CD8-positive, alpha-beta memory T cell (primary cell): Measurements from ENCODE around the gene MED26. TPM values are rescaled to one million over a fixed set of nuclear protein-coding genes. Genes with fewer than 3 reads are reported as not detected.

ENCODE experiments used
- CTCF ChIA-PET: fragments of 350-600 bp; sonication (Branson Sonifier 250); formaldehyde crosslinking; loops from one replicate; lab custom pipeline; 2021; ENCODE audit warnings: antibody characterized with exemption; lab: Charles Lee
- POLR2A ChIA-PET: fragments of 350-600 bp; sonication (Branson Sonifier 250); formaldehyde crosslinking; loops from one replicate; lab custom pipeline; 2021; ENCODE audit warnings: antibody characterized with exemption; lab: Charles Lee
- DNase-seq, 5 donors: peaks; one replicate each; pipeline versions ENCODE4 v3.0.0 to v3.0.0-alpha.2; 2020 to 2022; ENCODE audit warnings: mixed read lengths in 1 of 5
- H3K27ac ChIP-seq: one replicate; pipeline ENCODE4 v1.7.0; 2013; ENCODE audit warnings: low read depth, mild to moderate bottlenecking, low read length, moderate library complexity
- H3K27me3 ChIP-seq: 2 replicates; pipeline ENCODE4 v1.7.0; 2013; ENCODE audit warnings: low read length, mild to moderate bottlenecking; ENCODE audit not compliant: insufficient read depth, poor library complexity, severe bottlenecking
- H3K36me3 ChIP-seq: 2 replicates; pipeline ENCODE4 v1.7.0; 2013; ENCODE audit warnings: mild to moderate bottlenecking, low read length, moderate library complexity; ENCODE audit not compliant: insufficient read depth
- H3K4me1 ChIP-seq: 2 replicates; pipeline ENCODE4 v1.7.0; 2013; ENCODE audit warnings: mild to moderate bottlenecking, low read length, moderate library complexity; ENCODE audit not compliant: insufficient read depth
- H3K4me3 ChIP-seq: 2 replicates; pipeline ENCODE4 v1.7.0; 2013; ENCODE audit warnings: mild to moderate bottlenecking, low read length
- H3K9me3 ChIP-seq: 2 replicates; pipeline ENCODE4 v1.7.0; 2013; ENCODE audit warnings: mild to moderate bottlenecking, low read length
- H3K27ac Mint-ChIP-seq, 8 donors: one replicate each; pipeline ENCODE4 v1.8.0; 2020 to 2021; ENCODE audit warnings: mixed read lengths in 8 of 8, mild to moderate bottlenecking in 6 of 8, inconsistent platforms in 3 of 8, moderate library complexity in 3 of 8
- H3K27me3 Mint-ChIP-seq, 2 donors: one replicate each; pipeline ENCODE4 v1.8.0; 2020 to 2021; ENCODE audit warnings: mixed read lengths in 2 of 2, mild to moderate bottlenecking in 1 of 2, moderate library complexity in 1 of 2
- H3K36me3 Mint-ChIP-seq, 3 donors: one replicate each; pipeline ENCODE4 v1.8.0; 2020 to 2021; ENCODE audit warnings: mixed read lengths in 3 of 3, inconsistent platforms in 1 of 3, mild to moderate bottlenecking in 1 of 3
- H3K4me1 Mint-ChIP-seq, 3 donors: one replicate each; pipeline ENCODE4 v1.8.0; 2020 to 2021; ENCODE audit warnings: mixed read lengths in 3 of 3, inconsistent platforms in 1 of 3, mild to moderate bottlenecking in 1 of 3
- H3K4me3 Mint-ChIP-seq, 7 donors: one replicate each; pipeline ENCODE4 v1.8.0; 2020 to 2021; ENCODE audit warnings: mixed read lengths in 7 of 7, mild to moderate bottlenecking in 6 of 7, moderate library complexity in 4 of 7, inconsistent platforms in 2 of 7
- H3K9me3 Mint-ChIP-seq, 5 donors: one replicate each; pipeline ENCODE4 v1.8.0; 2020 to 2022; ENCODE audit warnings: mixed read lengths in 5 of 5, mild to moderate bottlenecking in 3 of 5, moderate library complexity in 2 of 5, inconsistent platforms in 1 of 5
- polyA plus RNA-seq: library from polyadenylated mRNA; unstranded; fragments of 300-500 nt; fragmentation: Illumina TruSeq; gene quantifications from one replicate; pipeline ENCODE4 v1.2.3, GENCODE V29; 2021
- total RNA-seq, 2 experiments: library from RNA; stranded (reverse); gene quantifications; one replicate each; pipeline ENCODE4 v1.2.3, GENCODE V29; 2021

MED26 gene
- total and polyA plus RNA-seq, 3 experiments from 2014 or later: 3.1 to 17.1 (median 14.7) TPM

DNA sequence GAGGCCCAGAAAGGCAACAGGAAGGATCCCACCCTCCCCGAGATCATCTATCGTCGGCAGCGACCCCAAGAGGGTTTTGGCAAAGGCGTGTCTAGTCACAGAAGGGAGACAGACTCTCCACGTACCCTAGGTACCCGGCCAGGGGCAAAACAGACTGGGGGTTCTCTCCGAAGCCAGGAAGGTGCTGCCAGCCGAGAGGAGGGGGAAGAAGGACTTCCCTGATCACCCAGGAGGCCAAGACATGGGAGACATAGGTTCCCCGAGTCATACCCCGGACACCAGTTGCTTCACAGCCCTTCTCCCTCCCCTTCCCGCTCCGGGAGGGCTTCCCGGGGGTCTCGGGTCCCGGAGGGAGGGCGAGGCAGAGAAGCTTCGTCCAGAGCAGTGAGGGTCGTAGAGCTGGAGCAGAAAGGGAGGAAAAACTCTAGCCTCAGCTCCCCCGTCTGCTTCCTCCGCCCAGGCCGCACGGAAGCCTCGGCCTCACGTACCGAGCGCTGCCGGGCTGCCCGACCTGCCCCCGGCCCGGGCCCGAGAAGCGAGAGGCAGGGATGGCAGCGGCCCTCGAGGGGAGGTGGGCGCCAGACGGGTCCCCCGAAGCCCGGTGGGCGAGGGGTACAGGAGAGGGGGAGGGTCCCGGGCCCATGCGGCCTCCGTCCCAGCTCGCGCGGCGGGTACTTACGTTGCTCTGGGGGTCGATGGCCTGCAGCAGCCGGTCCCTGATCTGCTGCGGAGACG lies 644 bp downstream of the MED26 start:
- Histone ChIP-seq H3K4me1 (peaks cover 35% of the 10 kb centered on the region), H3K27me3 (no peaks in the 10 kb centered on the region), H3K27ac (peak overlapping the region; percentile 68), H3K9me3 (no peaks in the 10 kb centered on the region), H3K36me3 (peaks cover 9% of the 10 kb centered on the region), H3K4me3 (peak overlapping the region; percentile 83)
- peak overlapping the region; percentile 87 to 98 (median 92) for H3K4me3 Mint-ChIP-seq
- DNase-seq: peak in 1 of 5 donors; percentile 36
- H3K4me1 Mint-ChIP-seq: peaks cover 40 to 62% (median 57%) of the 10 kb centered on the region in 3 donors
- POLR2A ChIA-PET: interaction anchor here (0.9 to 2.7 kb wide), 7 partner anchors 11 to 93 kb away, joined by 3 to 20 read pairs (median 6); partner anchors contain the start of genes SLC35E1 and SMIM7
- no peaks in the 10 kb centered on the region for H3K27me3 Mint-ChIP-seq
- H3K27ac Mint-ChIP-seq: peak overlapping the region; percentile 47 to 92 (median 89)
- no peaks in the 10 kb centered on the region for H3K9me3 Mint-ChIP-seq
- CTCF ChIA-PET: interaction anchor here (1.2 to 2.9 kb wide), 3 partner anchors 32 to 100 kb away, joined by 3 to 8 read pairs (median 3); partner anchors contain the start of gene SMIM7
- peaks cover 0 to 56% (median 3%) of the 10 kb centered on the region in 3 donors for H3K36me3 Mint-ChIP-seq

DNA sequence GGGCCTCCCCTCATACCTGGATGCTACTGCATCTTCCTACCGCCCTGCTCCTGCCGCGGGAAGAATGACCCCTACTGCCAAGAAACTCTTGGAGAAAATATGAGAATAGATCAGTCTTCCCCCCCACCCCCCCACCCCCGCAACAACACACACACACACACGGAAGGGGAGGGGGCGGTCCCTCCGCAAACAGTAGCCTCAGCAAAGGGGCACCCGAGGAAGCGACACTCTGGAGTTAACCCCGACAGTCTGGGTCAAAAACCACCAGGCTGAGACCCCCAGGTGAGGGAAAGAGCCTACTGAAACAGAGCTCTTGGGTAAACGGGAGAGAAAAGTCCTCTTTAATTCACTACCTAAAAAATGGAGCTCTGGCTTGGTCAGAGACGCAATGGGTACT lies 1.2 kb downstream of the MED26 start:
- DNase-seq: no peak
- H3K9me3 ChIP-seq: no peaks in the 10 kb centered on the region
- peak overlapping the region; percentile 68 for H3K27ac ChIP-seq
- peaks cover 35% of the 10 kb centered on the region for H3K4me1 ChIP-seq
- peak overlapping the region; percentile 47 to 92 (median 89) for H3K27ac Mint-ChIP-seq
- ChIA-PET POLR2A (interaction anchor here (0.9 to 2.7 kb wide), 7 partner anchors 10 to 92 kb away, joined by 3 to 15 read pairs (median 4); partner anchors contain the start of gene SLC35E1), CTCF (interaction anchor here (1.2 kb wide), 2 partner anchors 39 to 99 kb away, joined by 3 read pairs; no protein-coding TSS in a partner anchor)
- H3K27me3 ChIP-seq: no peaks in the 10 kb centered on the region
- peaks cover 9% of the 10 kb centered on the region for H3K36me3 ChIP-seq
- H3K4me3 Mint-ChIP-seq: peak overlapping the region; percentile 87 to 98 (median 92)
- H3K4me3 ChIP-seq: peak overlapping the region; percentile 83
- H3K36me3 Mint-ChIP-seq: peaks cover 0 to 53% (median 3%) of the 10 kb centered on the region in 3 donors
- no peaks in the 10 kb centered on the region for H3K9me3 Mint-ChIP-seq
- H3K27me3 Mint-ChIP-seq: no peaks in the 10 kb centered on the region
- peaks cover 42 to 68% (median 63%) of the 10 kb centered on the region in 3 donors for H3K4me1 Mint-ChIP-seq

DNA sequence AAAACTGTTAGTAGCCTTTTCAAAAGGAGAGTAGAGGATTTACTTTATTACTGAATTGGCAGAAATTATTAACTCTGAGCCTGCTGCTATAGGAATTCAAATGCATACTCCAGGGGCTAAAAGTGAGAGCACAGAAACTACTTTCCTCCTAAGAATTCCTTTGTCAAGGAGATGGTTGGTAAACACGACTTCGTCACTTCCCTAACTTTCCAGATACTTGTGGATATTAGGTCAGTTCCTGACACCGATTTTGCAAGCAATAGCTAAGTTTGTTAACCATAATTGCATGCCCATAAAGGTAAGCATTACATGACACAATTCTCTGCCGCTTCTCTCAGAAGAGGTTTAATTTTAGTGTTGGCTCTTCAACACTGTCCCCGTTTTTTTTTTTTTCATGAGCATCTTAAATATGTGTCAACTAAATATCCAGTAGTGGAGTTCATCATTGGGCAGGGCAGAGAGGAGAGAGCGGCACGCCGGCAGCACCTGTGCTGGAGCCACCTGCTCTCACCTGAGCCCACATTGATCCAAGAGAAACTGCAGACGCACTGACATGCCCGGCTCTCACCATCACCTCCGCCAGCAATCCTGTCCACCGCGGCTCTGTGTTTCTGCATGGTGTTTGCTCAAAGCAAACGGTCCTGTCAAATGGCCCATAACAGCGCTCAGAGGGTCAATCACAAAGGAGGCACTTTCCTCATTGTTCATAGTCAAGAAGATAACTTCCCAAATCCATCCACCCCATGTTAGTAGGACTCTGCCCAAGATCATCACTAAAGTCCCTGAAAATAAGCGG lies 2.6 kb downstream of the MED26 start:
- peak overlapping the region in 3 of 7 donors; percentile 24 to 98 (median 48) for H3K4me3 Mint-ChIP-seq
- Histone ChIP-seq H3K36me3 (peaks cover 9% of the 10 kb centered on the region), H3K27me3 (no peaks in the 10 kb centered on the region), H3K4me1 (peaks cover 41% of the 10 kb centered on the region), H3K9me3 (no peaks in the 10 kb centered on the region), H3K4me3 (no peak overlapping the region), H3K27ac (no peak overlapping the region)
- peaks cover 0 to 45% (median 3%) of the 10 kb centered on the region in 3 donors for H3K36me3 Mint-ChIP-seq
- no peaks in the 10 kb centered on the region for H3K27me3 Mint-ChIP-seq
- H3K4me1 Mint-ChIP-seq: peaks cover 52 to 82% (median 76%) of the 10 kb centered on the region in 3 donors
- ChIA-PET POLR2A (interaction anchor here (0.7 to 0.9 kb wide), 2 partner anchors 58 to 475 kb away, joined by 3 to 4 read pairs; no protein-coding TSS in a partner anchor), CTCF (no interaction called here)
- no peak for DNase-seq
- H3K27ac Mint-ChIP-seq: peak overlapping the region in 6 of 8 donors; percentile 2 to 69 (median 42)
- no peaks in the 10 kb centered on the region for H3K9me3 Mint-ChIP-seq

DNA sequence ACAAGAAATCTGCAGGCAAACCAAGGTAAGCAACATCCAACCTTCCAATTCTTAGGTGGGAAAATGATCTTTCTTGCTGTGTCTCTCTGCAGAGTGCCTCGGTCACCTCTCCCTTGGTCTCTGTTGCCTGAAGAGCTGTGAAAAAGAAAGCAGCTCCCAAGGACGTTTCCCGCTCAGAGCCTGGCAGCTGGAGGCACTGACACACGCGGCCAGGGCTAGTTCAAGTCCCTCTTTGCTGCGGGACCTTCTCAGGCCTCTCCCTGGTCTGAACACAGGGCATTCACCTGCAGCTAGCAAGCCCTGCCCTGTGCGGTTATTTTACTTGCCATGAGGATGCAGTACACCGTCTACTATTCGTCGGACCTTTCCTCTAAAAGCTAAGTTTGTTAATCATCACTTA lies 3.8 kb downstream of the MED26 start:
- no peaks in the 10 kb centered on the region for H3K27me3 Mint-ChIP-seq

DNA sequence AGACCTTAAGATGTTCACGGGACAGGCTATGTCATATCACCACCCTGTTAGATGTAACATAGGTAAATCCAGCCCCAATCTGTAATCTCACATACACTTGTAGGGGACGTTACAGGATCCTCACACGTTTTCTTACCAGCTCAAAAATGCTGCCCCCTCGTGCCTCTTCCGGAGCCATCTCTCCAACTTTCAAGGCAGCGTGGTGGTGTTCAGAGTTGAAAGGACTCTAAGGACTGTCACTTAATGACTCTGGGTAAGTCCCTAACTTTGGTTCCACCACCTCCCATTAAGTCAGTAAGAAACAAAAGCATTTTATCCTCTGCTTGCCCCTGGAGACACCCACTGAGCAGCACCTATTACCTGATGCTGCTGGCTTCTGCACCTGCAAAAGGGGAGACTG lies 4.4 kb downstream of the MED26 start:
- peak overlapping the region in 3 of 7 donors; percentile 6 to 50 (median 48) for H3K4me3 Mint-ChIP-seq
- H3K27me3 Mint-ChIP-seq: no peaks in the 10 kb centered on the region
- Histone ChIP-seq H3K4me3 (no peak overlapping the region), H3K27ac (no peak overlapping the region), H3K36me3 (peaks cover 9% of the 10 kb centered on the region), H3K27me3 (no peaks in the 10 kb centered on the region), H3K4me1 (peaks cover 41% of the 10 kb centered on the region), H3K9me3 (no peaks in the 10 kb centered on the region)
- DNase-seq: no peak
- POLR2A ChIA-PET: no interaction called here
- H3K27ac Mint-ChIP-seq: peak overlapping the region in 3 of 8 donors; percentile 12 to 47 (median 36)
- CTCF ChIA-PET: no interaction called here
- H3K36me3 Mint-ChIP-seq: peaks cover 0 to 39% (median 3%) of the 10 kb centered on the region in 3 donors
- H3K4me1 Mint-ChIP-seq: peaks cover 56 to 88% (median 83%) of the 10 kb centered on the region in 3 donors
- H3K9me3 Mint-ChIP-seq: no peaks in the 10 kb centered on the region

More for the DNA sequence above, 3.8 kb downstream of the MED26 start:
- H3K36me3 Mint-ChIP-seq: peaks cover 0 to 42% (median 3%) of the 10 kb centered on the region in 3 donors
- POLR2A ChIA-PET: no interaction called here
- peaks cover 43% of the 10 kb centered on the region for H3K4me1 ChIP-seq
- no peak overlapping the region for H3K27ac ChIP-seq
- H3K4me1 Mint-ChIP-seq: peaks cover 55 to 88% (median 82%) of the 10 kb centered on the region in 3 donors
- H3K36me3 ChIP-seq: peaks cover 9% of the 10 kb centered on the region
- no peaks in the 10 kb centered on the region for H3K27me3 ChIP-seq
- no peaks in the 10 kb centered on the region for H3K9me3 ChIP-seq
- no peak for DNase-seq
- H3K27ac Mint-ChIP-seq: peak overlapping the region in 2 of 8 donors; percentile 17 to 64
- CTCF ChIA-PET: no interaction called here
- H3K4me3 ChIP-seq: no peak overlapping the region
- peak overlapping the region in 1 of 7 donors; percentile 98 for H3K4me3 Mint-ChIP-seq
- H3K9me3 Mint-ChIP-seq: no peaks in the 10 kb centered on the region

DNA sequence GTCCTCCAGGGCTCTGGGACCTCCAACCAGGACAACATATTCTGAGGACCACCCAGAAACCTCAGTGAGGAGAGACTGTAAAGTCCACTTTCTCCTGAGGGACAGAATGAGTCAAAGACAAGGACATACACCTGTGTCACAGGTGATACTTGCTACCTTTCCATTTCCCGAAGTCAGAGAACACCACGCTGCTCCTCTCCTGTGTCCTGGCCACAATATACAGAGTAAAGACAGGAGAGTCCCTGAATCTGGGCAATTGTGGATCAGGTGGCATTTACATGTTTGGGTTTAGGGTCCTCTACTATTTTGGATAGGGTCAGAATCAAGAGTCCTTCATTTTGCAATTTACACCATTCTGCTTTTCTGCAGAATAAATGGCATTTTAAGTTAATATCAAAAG lies 4.9 kb downstream of the MED26 start:
- peaks cover 41% of the 10 kb centered on the region for H3K4me1 ChIP-seq

DNA sequence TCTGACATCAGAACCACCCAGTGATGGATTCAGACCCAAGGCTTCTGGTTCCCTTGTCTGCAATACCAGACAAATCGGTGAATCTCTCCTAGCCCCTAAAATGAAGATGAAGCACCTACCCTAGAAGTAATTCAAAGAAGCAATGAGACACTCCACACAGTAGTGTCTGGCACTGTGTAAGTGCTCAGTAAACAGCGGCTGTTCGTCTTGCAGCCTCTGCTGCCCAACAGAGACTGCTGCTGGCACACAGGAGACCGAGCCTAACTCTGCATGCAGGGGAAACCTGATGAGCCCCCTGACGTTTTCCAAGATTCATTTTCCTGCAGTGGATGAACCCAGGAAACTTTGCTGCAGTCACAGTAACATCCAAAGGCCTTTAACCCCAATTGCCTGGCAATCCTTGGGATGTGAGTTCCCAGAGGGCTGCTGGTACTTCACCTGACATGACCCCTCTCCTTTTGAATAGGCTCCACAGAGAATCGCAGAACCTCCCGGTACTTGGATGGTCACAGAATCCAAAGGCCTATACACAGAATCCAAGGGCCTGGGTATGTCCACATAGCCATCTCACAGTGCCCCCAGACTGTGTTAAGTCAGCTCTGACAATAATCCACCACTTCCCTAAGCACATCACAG lies 6.7 kb downstream of the MED26 start:
- Mint-ChIP-seq H3K4me3 (peak overlapping the region in 1 of 7 donors; percentile 60), H3K4me1 (peaks cover 65 to 99% (median 95%) of the 10 kb centered on the region in 3 donors), H3K9me3 (no peaks in the 10 kb centered on the region), H3K36me3 (peaks cover 0 to 30% (median 4%) of the 10 kb centered on the region in 3 donors), H3K27me3 (peaks cover 0 to 3% of the 10 kb centered on the region in 2 donors), H3K27ac (peak overlapping the region in 3 of 8 donors; percentile 29 to 77 (median 66))
- Histone ChIP-seq H3K36me3 (peaks cover 9% of the 10 kb centered on the region), H3K27me3 (no peaks in the 10 kb centered on the region), H3K4me1 (peaks cover 47% of the 10 kb centered on the region), H3K9me3 (no peaks in the 10 kb centered on the region), H3K4me3 (no peak overlapping the region), H3K27ac (no peak overlapping the region)
- POLR2A ChIA-PET: no interaction called here
- CTCF ChIA-PET: no interaction called here
- no peak for DNase-seq

More for the DNA sequence above, 4.9 kb downstream of the MED26 start:
- Histone ChIP-seq H3K36me3 (peaks cover 9% of the 10 kb centered on the region), H3K9me3 (no peaks in the 10 kb centered on the region), H3K27ac (no peak overlapping the region), H3K27me3 (no peaks in the 10 kb centered on the region), H3K4me3 (no peak overlapping the region)
- POLR2A ChIA-PET: no interaction called here
- no peaks in the 10 kb centered on the region for H3K27me3 Mint-ChIP-seq
- peaks cover 0 to 36% (median 3%) of the 10 kb centered on the region in 3 donors for H3K36me3 Mint-ChIP-seq
- H3K27ac Mint-ChIP-seq: peak overlapping the region in 1 of 8 donors; percentile 39
- no peaks in the 10 kb centered on the region for H3K9me3 Mint-ChIP-seq
- H3K4me1 Mint-ChIP-seq: peaks cover 58 to 91% (median 87%) of the 10 kb centered on the region in 3 donors
- no peak for DNase-seq
- H3K4me3 Mint-ChIP-seq: peak overlapping the region in 2 of 7 donors; percentile 6 to 48
- CTCF ChIA-PET: no interaction called here
